Ecto neural progenitor cell (in vitro differentiated cells): ENCODE measurements around the gene PAX8.
"Not testable (repeated sequence)": the region's sequence is repeated elsewhere in the genome, so short reads cannot be mapped to it uniquely, and the experiment has no call there.

Source experiments
- DNase-seq: peaks from one replicate; pipeline ENCODE4 v3.0.0-alpha.2; 2018; ENCODE audit warnings: low spot score

The PAX8 gene

DNA sequence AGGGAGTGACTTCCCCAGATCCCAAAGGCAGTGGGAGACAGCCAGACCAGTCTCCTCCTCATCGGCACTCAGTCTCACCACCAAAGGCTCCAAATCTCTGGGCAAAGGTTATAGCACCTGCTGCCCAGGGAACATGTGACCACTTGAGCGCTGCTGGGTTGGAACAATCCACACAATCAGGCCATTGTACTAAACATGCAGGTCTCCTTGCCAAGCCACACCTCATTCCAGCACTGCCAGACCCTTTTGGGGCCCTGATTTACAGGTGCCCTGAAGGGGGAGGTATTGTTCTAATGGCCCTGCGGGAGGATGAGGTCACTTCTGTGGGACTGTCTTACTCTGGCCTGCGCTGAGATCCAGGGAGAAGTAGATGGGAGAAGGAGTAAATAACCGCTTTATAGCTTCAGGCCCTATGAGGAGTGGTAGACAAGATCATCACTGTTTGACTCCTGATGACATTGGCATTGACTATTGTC lies 10.0 kb upstream of the PAX8 start:
- not testable (repeated sequence) for DNase-seq

DNA sequence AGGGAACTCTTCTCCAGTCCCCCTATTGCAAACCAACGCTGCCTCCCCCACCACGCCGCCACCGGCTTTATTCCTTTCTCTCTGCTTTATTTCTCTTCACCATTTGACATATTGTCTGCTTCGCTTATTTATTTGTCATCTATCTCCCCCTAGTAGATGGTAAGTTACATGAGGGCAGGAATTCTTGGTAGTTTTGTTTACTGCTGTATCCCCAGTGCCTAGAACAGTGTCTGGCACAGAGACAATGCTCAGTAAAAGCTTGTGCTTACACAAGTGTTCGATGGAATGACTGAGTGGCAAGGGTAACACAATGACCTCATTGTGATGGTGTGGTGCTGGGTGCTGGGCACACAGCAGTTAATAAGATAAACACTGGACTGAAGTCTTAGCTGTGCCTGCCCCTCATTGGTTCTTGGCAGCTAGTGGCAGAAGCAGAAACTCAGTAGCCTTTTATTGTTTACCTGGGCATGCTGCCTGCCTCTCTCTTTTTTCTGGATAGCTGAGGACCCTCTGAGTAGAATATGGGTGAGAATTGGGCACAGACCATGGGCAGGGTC lies 9.5 kb upstream of the PAX8 start:
- not testable (repeated sequence) for DNase-seq

DNA sequence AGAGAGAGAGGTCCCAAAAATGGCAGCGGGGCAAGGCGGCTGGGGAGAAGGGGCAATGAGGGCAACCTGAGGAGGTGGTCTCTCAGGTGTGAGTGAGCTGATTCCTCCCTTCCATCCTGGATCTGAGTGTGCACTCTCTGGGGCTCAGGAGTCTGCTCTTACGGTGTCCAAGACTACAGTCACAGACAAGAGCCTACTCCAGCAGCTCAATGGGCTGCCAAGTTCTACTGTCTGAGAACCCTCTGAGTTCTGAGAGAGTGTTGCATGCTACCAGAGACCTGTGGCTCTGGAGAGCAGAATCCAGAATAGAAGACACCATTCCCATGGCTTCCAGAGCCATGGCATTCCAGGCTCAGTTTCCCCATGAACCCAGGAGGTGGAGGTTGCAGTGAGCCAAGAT lies 7.1 kb upstream of the PAX8 start:
- DNase-seq, result no peak

DNA sequence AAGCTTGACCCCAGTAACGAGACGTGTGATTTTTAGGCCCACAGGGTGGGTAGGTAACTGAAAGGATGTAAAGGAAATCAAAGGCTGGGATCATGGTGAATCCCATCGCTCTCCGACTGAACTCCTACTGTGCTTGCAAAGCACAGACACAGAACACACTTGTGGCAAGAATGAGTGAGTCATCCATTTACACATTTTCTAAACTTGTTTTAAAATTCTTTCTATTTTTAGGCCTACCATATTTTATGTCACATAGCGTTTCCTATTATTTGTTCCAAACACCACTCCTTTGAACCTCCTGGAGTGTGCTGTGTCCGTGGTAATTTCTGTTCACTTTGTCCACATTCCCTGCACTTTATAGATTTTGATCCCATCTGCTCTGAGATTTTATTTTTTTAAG lies 6.3 kb upstream of the PAX8 start:
- not testable (repeated sequence) for DNase-seq

DNA sequence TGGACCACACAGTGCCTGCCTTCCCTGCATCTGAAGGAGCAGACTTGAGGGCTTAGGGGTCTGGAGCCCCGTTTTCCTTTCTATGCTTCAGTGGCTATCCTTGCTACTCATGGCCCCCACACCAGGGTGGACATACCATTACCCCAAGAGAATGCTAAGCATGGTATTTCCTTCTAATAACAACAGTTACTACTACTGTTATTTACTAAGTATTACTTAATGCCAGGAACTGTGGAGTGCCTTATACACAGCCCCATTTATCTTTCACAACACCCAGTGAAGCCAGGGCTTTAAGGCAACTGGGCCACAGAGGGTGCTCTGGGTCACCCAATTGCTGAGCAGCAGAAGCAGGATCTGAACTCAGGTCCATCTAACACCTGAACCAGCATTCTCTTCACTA lies 5.8 kb upstream of the PAX8 start:
- DNase-seq, result no peak

DNA sequence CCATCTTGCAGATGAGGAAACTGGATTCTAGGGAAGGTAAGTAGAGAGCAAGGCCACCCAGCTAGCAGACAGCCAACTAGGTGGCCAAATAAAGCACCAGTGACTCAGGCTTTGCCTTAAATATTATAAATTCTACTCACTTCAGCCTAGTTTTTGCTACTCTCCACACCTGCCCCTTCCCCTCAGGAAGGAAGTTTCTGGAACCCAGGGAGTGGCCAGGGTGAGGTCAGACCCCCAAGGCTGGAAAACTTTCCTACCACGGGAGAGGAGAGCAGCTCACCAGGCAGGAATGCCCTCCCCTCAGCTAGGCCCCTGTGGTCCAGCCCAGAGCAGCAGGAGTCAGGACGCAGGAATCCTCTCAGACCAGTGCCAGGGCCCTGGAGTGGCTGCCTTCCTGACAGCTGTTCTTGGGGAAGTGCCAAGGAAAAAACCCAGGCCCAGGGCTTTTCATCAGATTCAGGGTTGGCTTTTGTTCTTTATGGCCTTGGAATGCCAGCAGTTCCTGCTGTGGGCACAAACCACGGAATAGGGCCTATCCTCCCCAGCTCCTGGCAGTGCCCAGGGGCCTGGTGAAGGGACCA lies 5.1 kb upstream of the PAX8 start:
- DNase-seq, result no peak

DNA sequence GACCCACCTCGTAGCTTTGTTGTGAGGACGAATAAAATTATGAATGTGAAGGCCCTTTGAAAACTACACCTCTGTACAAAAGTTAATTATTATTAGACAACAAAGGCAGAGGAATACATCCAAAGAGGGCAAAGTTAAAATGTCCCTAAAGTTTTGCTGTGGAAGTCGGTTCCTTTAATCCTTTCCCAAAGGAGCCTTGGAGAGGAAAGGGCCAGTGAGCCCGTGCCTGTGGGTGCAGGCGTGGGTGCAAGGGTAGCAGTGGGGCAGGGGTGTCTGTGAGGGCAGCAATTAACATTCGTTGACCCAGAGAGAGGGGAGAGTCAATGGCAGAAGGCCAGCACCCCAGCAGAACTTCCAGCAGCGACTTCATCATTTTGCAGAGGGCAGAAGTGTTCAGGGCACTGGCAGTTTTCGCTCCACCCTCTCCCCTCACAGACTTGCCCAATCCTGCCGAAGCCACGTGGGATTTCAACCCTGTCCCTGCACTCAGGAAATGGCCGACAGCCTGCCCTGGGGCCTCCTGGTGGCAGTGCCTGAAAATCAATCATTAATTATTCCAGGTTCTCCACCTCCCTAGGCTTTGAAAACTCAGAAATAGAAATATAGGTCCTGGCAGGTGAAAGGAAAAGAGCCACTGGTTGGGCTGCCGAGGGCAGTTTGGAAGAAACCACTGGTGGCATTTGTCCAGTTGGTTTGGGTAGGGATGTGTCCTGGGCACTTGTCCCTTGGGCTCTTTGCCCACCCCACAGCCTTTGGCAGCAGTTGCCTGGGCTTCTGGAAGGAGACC lies 4.2 kb upstream of the PAX8 start:
- DNase-seq, result no peak

DNA sequence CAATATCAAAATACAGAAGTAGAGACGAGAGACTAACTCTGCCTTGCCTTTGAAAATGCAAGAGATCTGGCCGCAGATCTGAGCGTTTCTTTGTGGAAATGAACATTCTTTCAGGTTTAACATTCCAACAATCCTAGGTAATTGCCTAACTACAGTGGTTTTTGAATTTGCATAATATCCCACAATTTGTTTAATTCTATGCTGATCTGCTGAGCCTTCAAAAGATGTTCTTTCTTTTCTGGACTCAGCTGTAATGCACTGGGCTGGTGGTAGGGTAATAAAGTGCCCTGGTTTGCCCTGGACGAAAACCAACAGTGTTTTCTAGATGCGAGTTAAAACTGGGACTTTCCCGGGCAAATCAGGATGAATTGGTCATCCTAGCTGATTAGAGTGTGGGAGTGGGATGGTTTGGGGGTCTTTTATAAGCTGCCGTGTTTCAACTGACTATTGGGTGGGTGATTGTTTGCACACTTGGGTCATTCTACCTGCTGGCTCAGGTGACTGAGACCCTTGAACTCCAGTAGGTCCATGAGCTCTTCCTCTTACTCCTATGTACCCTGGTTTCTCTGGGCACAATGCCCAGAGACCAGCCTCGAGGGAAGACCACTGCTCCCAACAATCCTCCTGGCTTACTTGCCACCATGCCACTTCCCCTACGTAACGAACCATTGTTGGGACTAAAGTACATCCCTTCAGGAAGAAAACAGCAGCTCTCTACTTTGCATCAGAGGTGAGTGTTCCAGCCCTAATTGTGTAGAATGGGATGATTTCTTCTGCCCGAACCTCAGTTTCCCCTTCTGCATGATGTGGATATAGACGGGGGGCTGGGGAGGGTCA lies 3.4 kb upstream of the PAX8 start:
- DNase-seq, result no peak

DNA sequence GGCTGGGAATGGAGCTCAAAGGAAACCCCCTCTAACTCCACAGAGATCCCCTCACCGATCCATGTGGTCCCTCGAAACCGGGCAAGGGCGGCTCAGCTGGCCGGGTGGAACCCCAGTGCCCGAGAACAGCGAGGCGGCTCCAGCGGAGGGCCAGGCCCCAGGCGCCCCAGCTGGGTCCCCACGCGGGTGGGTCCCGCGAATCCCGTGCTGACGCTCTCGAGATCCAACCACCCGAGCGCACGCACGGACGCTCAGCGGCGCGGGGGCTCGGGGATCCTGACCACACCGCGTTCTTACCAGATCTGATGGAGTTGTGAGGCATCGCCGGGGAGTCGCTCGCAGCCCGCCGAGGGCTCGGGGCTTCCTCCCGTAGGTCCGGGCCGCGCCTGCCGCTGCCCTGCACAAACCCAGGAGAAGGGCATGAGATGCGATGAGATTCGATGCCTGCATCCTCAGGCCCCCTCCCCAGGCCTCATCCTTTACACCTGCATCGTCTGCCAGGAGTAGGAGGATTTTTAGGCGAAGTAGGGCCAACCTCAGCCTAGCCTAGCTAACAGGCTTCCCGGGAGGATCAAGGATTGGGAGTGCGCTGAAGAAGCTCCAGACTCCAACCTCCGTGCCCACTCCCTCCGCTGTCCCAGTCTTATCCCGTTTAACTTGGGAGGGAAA lies 514 bp downstream of the PAX8 start:
- peak; percentile 63 for DNase-seq

DNA sequence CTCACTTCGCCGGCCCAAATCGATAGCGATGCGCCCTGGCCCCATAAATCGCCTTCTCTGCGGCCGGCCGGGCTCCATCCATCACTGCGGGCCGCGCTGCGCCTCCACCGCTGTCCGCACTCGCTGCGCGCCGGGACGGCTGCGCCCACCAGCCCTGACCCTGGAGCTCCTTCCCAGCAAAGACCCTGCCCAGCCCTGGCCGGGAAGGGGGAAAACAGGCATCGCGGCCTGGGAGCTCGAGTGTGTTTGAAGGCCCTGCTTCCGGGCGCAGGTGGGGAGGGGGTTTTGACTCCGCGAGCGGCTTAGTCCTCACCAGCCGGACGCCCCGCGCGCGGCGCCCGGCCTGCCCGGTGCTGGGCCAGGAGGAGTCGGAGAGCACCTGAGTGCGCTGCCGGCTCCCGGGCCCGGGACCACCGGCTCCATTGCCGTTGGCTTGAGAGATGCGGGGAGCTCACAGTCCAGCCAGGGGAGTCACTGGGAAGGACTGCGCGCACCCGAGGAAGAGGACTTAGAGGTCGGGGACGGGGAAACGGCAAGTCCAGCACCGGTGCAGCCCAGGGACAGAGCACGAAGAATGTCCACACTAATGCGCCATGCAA lies 1.1 kb downstream of the PAX8 start:
- DNase-seq, result peak; percentile 69

DNA sequence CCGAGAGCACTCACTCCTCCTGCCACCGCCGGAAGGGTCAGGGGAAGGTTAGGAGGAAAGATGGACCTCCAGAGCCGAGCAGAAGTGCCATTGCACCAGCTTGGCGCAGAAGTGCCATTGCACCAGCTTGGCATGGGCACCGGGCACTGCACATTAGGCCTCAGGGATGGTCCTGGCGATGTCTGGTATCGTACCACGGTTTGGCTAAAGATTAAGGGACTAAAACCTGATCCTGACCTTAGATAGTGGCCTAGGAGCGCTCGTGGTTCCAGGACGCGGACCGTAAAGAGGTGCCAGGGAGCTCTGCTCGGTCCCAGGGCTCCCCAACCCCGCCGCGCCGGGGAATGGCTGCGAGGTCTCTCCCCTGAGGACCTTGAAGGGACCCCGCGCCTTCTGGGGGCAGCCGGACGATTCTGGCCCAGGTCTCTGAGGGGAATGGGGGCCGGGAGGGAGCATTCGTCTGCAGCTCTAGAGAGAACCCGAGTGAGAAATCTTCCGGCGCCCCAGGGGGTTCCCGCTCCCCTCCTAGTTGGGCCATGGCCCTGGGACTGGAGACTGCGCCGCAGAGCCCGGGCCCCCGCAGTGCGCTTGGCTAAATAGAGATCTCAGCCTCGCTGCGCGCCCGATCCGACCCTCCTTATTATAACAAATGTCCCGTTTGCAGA lies 1.8 kb downstream of the PAX8 start:
- DNase-seq, result peak; percentile 65

DNA sequence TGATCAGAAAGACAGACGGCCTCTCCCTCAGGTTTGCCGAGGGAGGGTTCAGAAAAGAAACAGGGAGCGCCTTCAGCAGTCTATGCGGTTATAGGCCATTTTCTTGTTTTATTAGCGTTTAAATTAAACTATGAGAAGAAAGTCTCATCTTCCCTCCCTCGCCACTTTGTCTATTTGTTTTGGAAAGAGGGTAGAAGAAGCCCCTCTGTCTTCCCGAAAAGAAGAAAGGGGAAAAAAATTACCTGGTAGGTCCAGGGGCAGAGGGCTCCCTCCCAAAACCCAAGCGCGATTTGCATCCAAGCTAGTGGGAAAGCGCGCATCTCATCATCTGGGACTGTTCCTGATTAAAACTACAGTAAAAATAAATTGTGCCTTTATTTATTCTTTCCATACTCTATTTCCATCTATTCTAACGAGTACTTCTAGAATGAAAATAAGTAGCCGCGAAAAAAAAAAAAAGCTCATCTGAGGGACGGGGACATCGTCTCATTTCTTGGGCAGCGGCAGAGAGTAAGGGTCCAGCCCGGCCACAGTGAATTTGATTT lies 2.4 kb downstream of the PAX8 start:
- no peak for DNase-seq

DNA sequence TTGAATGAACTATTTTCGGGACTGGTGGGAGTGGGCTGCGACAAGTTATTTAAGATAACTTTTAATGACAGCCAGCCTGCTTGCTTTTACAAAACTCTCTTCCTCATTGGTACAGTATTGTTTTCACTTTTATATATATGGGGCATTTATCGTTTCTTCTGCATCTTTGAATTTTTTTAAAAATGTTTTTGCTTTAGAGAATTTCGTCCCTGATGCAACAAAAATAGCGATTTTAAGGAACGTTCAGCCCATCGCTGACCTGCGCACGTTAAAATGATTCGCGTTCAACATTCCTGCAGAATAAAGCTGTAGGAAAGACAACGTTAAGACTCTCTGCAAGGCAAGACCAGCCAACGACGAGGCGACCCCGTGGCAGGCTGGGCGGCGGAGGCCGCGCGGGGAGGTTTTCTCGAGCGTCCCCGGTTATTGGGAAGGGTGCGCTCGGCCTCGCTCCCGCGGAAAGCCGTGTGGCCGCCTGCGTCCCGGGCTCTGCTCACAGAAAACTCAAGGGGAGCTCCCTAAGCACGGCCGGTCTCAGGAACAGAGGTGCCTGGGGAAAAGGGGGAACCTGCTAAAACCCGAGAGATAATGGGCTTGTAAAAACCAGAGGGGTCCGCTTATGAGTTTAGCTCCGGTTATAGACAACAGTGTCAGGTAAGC lies 3.0 kb downstream of the PAX8 start:
- DNase-seq, result peak; percentile 63

DNA sequence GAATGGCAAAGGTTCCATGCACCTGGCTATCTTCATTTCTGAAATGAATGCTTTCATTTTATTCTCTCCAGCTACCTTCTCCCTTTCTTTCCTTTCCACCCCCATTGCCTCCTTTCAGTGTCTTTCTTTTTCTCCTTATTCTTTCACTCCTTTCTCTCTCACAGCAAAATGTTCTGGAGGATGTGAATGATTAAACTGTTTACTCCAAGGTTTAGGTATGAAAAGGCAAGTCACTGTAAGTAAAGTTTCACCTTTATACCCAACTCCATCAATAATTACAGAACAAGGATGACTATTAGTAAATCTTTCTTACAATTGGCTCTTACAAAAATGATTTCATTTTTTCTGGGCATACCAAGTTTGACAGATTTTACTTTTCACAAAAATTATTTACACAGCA lies 4.3 kb downstream of the PAX8 start:
- DNase-seq, result no peak

DNA sequence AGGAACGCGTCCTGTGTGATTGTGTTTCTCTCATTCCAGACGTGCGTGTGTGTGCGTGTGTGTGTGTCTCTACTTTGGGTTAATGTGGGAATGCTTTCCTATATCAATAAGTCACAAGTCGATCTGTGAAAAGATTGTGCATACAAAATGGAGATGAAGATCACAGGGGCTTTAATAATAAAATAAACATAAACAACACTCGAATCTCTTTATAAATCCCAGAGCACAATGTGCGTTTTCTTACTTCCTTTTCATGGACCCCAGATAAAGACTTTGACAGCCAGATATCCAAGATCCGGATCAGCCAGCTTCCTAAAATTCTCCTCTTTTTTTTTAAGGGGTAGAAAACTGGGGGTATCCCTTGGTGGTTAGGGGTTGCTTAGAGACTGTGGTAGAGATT lies 4.7 kb downstream of the PAX8 start:
- DNase-seq, result no peak

DNA sequence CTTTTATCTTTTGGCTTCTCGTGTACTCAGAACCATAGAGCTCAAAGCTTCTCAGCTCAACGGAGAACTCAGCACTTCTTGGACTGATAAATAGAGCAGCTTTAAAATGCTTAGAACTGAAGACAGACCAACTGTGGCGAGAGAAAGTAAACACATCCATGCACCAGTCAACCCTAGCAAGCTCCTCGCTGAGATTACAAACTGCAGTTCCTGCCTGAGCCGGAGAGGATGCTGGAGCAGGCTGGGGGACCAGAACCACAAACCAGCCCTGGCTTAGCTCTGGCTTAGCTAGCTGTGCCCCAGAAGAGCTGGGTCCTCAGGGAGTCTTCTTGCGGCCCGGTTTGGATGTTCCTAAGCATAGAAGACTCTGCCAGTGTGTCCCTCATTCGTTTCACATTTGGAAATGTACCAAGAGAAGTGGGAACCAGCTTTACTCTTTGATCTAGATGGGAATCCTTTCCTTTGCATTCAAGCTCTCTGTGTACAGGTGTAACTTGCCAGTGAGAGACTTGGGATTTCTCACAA lies 5.6 kb downstream of the PAX8 start:
- DNase-seq, result peak; percentile 74

DNA sequence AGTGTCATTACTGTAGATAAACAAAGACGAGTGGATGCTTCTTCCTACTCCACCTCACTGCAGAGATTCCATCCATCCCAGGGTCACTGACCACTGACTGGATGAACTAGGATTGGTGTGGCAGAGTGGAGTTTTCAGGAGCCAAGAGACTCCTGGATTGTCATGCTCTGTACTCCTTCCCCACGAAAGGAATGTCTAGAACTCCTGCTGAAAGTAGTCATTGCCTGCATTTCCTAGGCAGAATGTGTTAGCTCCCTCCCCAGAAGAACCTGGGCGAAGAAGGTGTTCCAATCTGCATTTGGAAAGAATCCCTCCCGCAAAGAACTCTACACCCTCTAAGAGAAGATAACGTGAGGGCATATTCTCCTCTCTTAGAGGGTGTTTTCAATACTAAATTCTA lies 6.2 kb downstream of the PAX8 start:
- no peak for DNase-seq

DNA sequence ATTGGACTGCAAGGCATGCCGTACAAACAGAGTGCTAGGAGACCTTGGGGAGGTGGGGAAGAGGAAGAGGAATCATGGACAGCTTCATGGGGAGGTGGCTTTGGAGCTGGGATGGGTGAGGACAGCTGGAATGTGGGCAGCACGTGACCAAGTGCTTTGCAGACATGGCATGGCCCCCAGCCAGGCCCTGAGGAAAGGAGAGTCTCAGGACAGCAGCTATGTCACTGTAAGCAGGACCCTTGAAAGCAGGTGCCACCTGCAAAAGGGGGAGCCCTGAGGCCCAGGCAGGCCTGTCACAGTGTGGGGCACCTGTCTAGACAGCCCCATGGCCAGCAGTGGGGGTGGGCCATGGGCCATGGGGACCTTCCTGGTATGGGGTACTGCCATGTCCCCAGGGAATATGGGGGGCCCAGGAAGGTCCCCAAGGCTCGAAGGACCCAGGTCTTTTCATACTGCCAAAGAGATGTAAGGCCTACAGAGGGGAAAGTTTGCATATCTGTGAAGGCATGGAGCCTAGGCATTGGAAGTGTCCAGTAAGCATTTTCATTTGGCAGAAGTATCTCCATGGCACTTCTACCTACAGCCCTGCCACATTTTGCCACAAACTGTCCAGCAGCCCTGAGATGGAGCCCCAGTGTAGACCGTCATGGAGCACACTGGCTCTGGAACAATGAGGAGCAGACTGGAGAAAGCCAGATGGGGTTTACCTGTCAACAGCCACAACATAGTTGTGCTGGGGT lies 9.9 kb downstream of the PAX8 start:
- DNase-seq, result no peak

DNA sequence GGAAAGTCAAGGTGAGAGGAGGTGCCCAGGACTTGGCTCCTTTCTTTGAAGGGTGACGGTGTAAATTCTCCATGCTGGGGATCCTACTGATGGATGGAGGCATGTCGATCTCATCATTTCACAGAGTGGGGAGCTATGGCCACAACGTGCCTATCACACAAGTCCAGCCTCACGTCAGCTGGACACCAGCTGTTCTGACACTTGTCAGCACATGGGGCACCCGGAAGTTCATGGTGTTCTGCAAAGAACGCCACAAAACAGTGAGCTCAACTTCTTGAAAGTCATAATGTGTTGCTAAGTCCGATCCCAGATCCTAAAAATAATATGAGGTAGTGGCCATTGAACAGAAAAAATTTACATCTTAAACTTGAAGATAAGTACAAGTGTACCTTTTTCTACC lies 12.3 kb downstream of the PAX8 start:
- no peak for DNase-seq
